ENCODE data around the gene SPDEF. TPM values are rescaled to one million over a fixed set of nuclear protein-coding genes. Genes with fewer than 3 reads are reported as not detected.

The SPDEF gene
- total and polyA plus RNA-seq, 2 experiments from 2014 or later: 1.1 TPM; not detected in 1

GRCh38 chr6:34593701-34594100 is 37.6 kb upstream of the SPDEF start:
- Histone ChIP-seq H3K36me3 (no peaks in the 10 kb centered on the region), H3K27ac (no peak overlapping the region), H3K4me3 (no peak overlapping the region), H3K9me3 (ENCODE audit: low read depth) (no peaks in the 10 kb centered on the region), H3K4me1 (ENCODE audit: low read depth) (peaks cover 4% of the 10 kb centered on the region), H3K27me3 (no peaks in the 10 kb centered on the region)
- no peak for DNase-seq (ENCODE audit: low read depth in 1 of 2, low spot score in 1 of 2)
- TF ChIP-seq CTCF (IDR thresholded peaks at IDR 0.05; ENCODE audit: low read depth, low read length): no peak

GRCh38 chr6:34592208-34592952 is 36.3 kb upstream of the SPDEF start:
- DNase-seq (ENCODE audit: low read depth in 1 of 2, low spot score in 1 of 2): no peak
- H3K4me1 ChIP-seq (ENCODE audit: low read depth): peaks cover 4% of the 10 kb centered on the region

GRCh38 chr6:34589691-34590090 is 33.6 kb upstream of the SPDEF start:
- TF ChIP-seq CTCF (IDR thresholded peaks at IDR 0.05; ENCODE audit: low read depth, low read length): no peak
- Histone ChIP-seq H3K27ac (no peak overlapping the region), H3K4me1 (ENCODE audit: low read depth) (peaks cover under 1% of the 10 kb centered on the region), H3K4me3 (no peak overlapping the region), H3K9me3 (ENCODE audit: low read depth) (no peaks in the 10 kb centered on the region), H3K27me3 (no peaks in the 10 kb centered on the region), H3K36me3 (no peaks in the 10 kb centered on the region)
- no peak for DNase-seq (ENCODE audit: low read depth in 1 of 2, low spot score in 1 of 2)

More at GRCh38 chr6:34592208-34592952, 36.3 kb upstream of the SPDEF start:
- no peak for TF ChIP-seq CTCF (IDR thresholded peaks at IDR 0.05; ENCODE audit: low read depth, low read length)
- Histone ChIP-seq H3K27ac (no peak overlapping the region), H3K4me3 (no peak overlapping the region), H3K27me3 (no peaks in the 10 kb centered on the region), H3K9me3 (ENCODE audit: low read depth) (no peaks in the 10 kb centered on the region), H3K36me3 (no peaks in the 10 kb centered on the region)

GRCh38 chr6:34589140-34589539 is 33.0 kb upstream of the SPDEF start:
- Histone ChIP-seq H3K4me3 (no peak overlapping the region), H3K9me3 (ENCODE audit: low read depth) (no peaks in the 10 kb centered on the region), H3K27me3 (no peaks in the 10 kb centered on the region), H3K27ac (no peak overlapping the region), H3K4me1 (ENCODE audit: low read depth) (no peaks in the 10 kb centered on the region), H3K36me3 (no peaks in the 10 kb centered on the region)
- no peak for DNase-seq (ENCODE audit: low read depth in 1 of 2, low spot score in 1 of 2)
- no peak for TF ChIP-seq CTCF (IDR thresholded peaks at IDR 0.05; ENCODE audit: low read depth, low read length)

GRCh38 chr6:34587851-34588250 is 31.7 kb upstream of the SPDEF start:
- Histone ChIP-seq H3K4me3 (no peak overlapping the region), H3K27me3 (no peaks in the 10 kb centered on the region), H3K27ac (no peak overlapping the region), H3K4me1 (ENCODE audit: low read depth) (no peaks in the 10 kb centered on the region), H3K36me3 (no peaks in the 10 kb centered on the region), H3K9me3 (ENCODE audit: low read depth) (no peaks in the 10 kb centered on the region)
- TF ChIP-seq CTCF (IDR thresholded peaks at IDR 0.05; ENCODE audit: low read depth, low read length): no peak
- DNase-seq (ENCODE audit: low read depth in 1 of 2, low spot score in 1 of 2): no peak
